GM12865 (cell line): ENCODE measurements around the gene PFN1.
A peak's percentile ranks its signal among the peaks of the same experiment; 100 is the strongest.

Experiments
- DNase-seq: peaks from one replicate; pipeline ENCODE4 v3.0.0; 2010; ENCODE audit warnings: low read depth
- H3K4me3 ChIP-seq: 2 replicates; pipeline ENCODE4 v1.5.1; 2011; ENCODE audit warnings: mild to moderate bottlenecking, low read depth, low read length, control low read depth
- TF ChIP-seq, protein P1 (sequence below): IDR thresholded peaks from 2 replicates; pipeline ENCODE4 v1.5.1; 2011; ENCODE audit warnings: low read length, control low read depth, low read depth, inconsistent platforms; ENCODE audit not compliant: insufficient read depth; ENCODE audit errors: missing control alignments

The PFN1 gene

DNA sequence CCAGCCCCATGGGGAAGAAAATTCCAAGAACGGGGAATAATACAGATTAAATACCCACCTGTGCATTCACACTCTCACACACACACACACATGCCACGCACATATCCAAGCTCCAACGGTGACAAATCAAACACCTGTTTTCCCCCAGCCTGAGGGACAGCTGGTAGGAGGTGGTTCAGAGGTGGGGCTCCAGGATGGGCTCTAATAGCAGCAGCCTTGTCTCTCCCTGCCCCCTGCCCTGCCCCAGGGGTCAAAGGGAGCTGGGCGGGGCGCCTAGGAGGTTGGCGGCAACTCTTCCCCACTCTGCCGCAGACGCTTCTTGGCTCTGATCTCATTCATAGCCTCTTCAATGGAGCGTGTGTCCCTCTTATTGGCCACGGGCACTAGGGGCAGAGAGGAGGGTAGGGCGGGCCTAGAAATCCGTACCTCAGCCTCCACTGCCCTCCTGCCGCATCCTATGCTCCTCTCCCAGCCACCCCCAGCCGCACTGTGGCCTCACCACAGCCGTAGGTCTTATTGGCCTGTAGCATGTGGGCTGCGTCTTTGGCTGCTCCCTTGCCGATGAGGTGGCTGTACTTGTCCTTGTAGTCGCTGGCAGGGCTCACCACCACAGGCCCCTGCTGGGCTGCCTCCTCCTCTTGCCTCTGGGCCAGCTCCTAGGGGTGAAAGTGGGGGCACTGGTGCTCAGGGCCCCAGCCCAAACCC, 11.1 kb upstream of the PFN1 start:
- no peak overlapping the region for H3K4me3 ChIP-seq
- no peak for DNase-seq
- TF ChIP-seq, protein P1, sequence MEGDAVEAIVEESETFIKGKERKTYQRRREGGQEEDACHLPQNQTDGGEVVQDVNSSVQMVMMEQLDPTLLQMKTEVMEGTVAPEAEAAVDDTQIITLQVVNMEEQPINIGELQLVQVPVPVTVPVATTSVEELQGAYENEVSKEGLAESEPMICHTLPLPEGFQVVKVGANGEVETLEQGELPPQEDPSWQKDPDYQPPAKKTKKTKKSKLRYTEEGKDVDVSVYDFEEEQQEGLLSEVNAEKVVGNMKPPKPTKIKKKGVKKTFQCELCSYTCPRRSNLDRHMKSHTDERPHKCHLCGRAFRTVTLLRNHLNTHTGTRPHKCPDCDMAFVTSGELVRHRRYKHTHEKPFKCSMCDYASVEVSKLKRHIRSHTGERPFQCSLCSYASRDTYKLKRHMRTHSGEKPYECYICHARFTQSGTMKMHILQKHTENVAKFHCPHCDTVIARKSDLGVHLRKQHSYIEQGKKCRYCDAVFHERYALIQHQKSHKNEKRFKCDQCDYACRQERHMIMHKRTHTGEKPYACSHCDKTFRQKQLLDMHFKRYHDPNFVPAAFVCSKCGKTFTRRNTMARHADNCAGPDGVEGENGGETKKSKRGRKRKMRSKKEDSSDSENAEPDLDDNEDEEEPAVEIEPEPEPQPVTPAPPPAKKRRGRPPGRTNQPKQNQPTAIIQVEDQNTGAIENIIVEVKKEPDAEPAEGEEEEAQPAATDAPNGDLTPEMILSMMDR = no peak

DNA sequence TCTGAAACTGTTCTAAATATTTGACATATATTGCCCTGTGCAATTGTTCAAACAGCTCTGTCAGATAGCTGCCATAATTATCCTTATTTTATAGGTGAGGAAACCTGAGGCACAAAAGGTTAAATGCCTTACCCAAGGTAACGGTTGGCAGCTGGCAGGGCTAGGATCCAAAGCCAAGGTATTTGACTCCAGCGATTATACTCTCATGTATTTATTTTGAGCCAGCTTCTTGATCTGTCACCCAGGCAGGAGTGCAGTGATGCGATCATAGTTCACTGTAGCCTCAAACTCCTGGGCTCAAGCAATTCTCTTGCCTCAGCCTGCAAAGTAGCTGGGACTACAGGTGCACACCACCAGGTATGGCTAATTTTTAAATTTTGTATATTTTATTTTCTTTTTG, 9.8 kb upstream of the PFN1 start:
- TF ChIP-seq, protein P1 = no peak

GRCh38 chr17:4956493-4957061, 8.2 kb upstream of the PFN1 start:
- DNase-seq = peak; percentile 61
- TF ChIP-seq, protein P1 = peak; percentile 48
- H3K4me3 ChIP-seq = no peak overlapping the region

More for the DNA sequence above, 9.8 kb upstream of the PFN1 start:
- H3K4me3 ChIP-seq = no peak overlapping the region
- DNase-seq = no peak

DNA sequence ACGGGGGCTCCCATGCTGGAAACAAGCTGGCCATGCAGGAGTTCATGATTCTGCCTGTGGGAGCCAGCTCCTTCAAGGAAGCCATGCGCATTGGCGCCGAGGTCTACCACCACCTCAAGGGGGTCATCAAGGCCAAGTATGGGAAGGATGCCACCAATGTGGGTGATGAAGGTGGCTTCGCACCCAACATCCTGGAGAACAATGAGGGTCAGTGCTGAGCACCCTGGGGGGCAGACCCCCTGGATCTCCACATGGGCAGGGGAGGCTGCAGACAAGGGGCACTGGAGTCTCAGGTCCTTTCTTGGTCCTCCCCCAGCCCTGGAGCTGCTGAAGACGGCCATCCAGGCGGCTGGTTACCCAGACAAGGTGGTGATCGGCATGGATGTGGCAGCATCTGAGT, 6.8 kb upstream of the PFN1 start:
- H3K4me3 ChIP-seq = no peak overlapping the region
- no peak for DNase-seq
- TF ChIP-seq, protein P1 = no peak

GRCh38 chr17:4953451-4953961, 5.2 kb upstream of the PFN1 start:
- TF ChIP-seq, protein P1 = no peak
- no peak for DNase-seq
- no peak overlapping the region for H3K4me3 ChIP-seq

GRCh38 chr17:4951486-4951885, 3.2 kb upstream of the PFN1 start:
- H3K4me3 ChIP-seq = peak overlapping the region; percentile 81; the same call in 1 of the 2 replicates
- DNase-seq = no peak
- TF ChIP-seq, protein P1 = no peak
